ENCODE data around the gene PTPN2.

The PTPN2 gene

DNA sequence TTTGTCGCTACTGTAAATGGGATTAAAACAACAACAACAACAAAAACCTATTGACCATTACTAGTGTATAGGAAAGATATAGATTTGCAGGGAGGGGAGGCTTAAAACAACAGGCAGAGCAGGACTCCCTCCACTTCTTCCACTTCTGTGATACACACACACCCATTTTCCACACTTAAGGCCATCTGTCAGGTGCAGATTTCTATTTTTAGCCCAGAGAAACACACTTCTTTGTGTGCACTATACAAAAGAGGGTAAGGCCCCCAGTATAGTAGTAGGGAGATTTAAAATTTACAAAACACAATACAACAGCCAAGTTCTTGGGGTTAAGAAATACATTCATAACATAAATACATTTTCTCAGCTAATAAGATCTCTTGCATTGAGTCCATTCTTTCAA, 22.4 kb downstream of the PTPN2 start:
- DNase-seq (ENCODE audit: low read depth, low spot score): no peak
- H3K27ac ChIP-seq: peak overlapping the region; percentile 88

DNA sequence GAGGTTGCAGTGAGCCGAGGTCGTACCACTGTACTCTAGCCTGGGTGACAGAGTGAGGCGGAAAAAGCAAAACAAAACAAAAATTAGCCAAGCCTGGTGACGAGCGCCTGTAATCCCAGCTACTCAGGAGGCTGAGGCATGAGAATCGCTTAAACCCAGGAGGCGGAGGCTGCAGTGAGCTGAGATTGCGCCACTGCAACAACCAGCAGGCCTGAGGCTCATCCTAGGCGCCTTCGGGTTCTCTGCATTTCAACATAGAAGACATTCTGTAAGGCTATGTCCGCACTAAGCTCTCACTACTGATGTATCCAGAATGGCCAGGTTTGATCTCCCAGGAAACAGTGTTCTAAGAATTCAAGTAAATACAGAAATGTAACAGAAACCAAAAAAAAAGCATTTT, 23.5 kb downstream of the PTPN2 start:
- H3K27ac ChIP-seq: no peak overlapping the region
- DNase-seq (ENCODE audit: low read depth, low spot score): no peak

DNA sequence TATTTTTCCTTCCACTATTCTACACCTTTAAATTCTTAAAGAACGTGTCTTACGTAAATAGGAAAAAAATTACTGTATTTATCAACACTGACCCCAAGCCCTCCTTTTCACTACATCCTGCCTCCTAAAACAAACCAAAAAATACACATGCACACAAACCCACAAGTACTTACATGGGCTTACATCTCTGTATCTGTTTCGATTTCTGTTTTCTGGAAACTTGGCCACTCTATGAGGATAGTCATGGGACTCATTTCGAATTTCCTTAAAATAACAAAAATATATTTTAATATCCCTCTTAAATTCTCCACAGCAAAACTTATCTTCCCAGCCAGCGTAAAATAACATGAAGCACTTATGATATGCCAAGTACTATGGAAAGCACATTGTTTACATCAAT, 25.0 kb downstream of the PTPN2 start:
- no peak overlapping the region for H3K27ac ChIP-seq
- DNase-seq (ENCODE audit: low read depth, low spot score): no peak

DNA sequence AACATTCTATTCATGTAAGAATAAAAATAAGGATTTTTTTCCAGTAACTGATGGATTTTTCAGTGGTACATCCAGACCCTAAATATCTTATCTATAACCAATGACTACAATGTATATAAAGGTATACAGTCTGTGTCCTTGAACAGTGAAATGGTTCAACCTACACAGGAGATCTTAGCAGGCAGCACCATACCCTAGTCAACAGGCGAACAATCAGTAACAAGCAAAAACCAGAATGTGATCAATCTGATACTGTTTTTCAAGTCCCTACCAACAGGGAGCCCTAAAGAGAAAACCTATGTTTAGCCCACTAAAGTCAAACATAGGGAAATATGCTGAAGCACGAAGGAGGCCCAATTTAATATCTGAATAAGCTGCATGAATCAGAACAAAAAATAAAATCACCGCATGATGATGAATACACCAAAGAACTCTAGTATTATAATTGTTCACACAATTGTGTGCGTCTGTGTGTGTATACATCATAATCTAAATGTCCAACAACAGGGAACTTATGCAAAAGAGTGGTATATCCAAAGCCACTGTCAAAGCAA, 26.0 kb downstream of the PTPN2 start:
- no peak overlapping the region for H3K27ac ChIP-seq
- no peak for DNase-seq (ENCODE audit: low read depth, low spot score)

DNA sequence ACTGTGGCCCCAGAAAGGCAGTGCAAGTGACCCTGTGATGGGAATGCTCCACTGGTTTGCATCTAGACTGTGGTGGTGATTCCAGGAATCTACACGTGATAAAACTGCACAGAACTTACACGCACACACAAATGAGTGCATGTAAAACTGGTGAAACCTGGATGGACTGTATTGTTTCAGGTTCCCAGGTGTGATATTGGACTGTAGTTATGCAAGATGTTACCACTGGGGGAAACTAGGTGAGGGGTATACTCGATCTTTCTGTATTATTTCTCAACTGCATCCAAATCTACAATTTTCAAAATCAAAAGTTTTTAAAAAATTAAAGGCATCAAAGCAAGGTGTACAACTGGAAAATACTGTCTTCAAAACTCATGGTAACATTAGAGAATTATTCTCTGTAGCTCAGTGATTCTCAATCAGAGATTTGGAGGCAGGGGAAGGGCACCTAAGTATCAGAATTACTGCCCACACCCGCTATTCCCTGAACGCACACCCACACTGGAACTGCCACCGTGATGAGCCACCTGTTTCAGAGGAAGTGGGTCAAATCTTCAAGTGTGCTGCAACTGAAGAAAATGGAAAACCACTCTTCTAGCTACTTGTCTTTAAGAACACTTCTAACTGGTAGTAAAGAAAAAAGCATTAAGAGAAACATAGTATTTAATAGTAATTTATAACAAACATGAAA, 26.7 kb downstream of the PTPN2 start:
- H3K27ac ChIP-seq: no peak overlapping the region
- no peak for DNase-seq (ENCODE audit: low read depth, low spot score)

DNA sequence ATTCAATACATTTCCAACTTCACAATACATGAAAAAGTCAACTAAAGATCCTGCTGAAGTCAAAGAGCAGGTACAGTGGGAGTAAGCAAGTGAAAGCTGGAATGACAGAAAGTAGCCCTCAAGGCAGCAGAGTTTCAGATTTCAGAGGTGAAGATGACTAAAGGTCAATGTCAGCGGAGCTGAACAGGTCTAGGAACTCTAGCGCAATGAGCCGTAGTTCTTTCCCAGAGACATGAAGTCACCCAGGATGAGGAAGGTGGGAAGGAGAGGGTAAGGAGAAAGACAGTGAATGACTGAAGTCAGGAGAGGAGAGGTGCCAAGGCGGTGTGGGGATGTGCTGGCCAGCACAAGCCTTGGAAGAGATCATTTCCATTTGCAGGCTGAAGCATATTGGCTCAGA, 28.1 kb downstream of the PTPN2 start:
- no peak for DNase-seq (ENCODE audit: low read depth, low spot score)
- no peak overlapping the region for H3K27ac ChIP-seq

DNA sequence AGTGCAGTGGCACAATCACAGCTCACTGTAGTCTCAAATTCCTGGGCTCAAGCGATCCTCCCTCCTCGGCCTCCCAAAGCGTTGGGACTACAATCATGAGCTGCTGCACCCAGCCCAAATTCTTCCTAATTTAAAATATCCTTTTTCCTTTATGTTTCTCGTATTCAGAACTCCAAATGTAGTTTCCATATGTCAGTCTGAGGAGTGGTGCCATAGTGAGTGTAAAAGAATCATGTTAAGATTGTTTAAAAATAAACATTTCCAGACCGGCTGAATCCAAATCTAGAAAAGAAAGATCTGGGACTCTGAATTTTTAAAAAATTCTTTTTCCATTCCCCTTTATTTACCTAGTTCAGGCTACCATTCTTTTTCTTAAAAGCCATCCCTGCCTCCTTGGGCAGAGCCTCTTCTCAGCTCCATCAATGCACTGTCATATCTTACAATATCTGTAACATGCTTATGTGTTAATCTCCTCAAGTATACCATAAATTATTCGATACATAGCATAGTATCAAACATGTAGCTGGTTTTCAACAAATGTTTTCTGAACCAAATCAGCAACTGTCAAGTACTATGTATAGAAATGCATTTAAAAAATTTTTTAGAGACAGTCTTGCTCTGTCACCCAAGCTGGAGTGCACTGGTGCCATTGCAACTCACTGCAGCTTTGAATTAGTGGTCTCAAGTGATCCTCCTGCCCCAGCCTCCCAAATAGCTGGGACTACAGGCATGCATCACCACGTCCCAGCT, 31.3 kb downstream of the PTPN2 start:
- no peak overlapping the region for H3K27ac ChIP-seq
- no peak for DNase-seq (ENCODE audit: low read depth, low spot score)

DNA sequence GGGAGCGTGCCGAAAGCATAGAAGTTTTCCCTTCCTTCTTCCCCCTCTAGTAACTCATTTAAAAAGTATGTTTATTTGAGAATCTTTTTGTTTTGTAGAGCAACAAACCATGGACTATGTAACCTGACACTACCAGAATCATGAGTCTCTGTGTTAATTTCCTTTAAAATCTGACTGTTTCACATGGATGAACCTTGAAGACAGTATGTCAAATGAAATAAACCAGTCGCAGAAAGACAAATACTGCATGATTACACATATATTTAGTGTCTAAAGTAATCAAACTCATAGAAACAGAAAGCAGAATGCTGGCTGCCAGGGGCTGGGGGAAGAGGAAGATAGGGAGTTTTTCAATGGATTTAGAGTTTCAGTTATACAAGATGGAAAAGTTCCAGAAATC, 32.3 kb downstream of the PTPN2 start:
- no peak overlapping the region for H3K27ac ChIP-seq
- no peak for DNase-seq (ENCODE audit: low read depth, low spot score)

DNA sequence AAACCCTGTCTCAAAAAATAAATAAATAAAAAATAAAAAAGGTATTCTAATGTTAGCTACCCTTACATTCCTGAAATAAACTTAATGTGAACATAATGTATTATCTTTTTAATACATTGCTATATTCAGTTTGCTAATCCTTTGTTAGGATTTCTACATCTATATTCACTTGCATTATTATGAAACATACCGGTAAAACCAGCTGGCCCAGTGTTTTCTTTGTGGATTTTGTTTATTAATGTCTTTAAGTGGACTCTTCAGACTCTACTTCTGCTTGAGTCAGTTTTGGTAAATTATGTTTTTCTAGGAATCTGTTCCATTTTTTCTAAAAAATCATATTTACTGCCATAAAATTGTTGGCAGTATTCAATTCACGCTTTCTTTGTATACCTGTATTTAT, 34.5 kb downstream of the PTPN2 start:
- no peak for DNase-seq (ENCODE audit: low read depth, low spot score)
- H3K27ac ChIP-seq: no peak overlapping the region

DNA sequence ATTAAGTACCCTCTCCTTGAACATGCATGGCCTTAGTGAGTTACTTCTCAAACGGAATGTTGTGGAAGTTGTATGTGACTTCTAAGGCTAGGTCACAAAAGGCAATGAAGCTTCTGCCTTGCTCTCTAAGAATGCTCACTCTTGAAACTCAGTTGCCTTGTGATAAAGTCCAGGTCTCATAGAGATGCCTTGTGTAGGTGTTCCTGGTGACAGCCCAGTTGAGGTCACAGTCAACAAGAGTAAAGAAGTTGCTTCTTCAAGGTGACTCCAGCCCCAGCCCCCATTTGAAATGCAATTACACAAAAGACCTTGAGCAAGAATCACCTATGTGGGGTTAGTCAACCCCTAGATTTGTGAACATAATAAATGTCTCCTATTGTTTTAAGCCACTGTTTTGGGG, 35.6 kb downstream of the PTPN2 start:
- no peak for DNase-seq (ENCODE audit: low read depth, low spot score)
- no peak overlapping the region for H3K27ac ChIP-seq

DNA sequence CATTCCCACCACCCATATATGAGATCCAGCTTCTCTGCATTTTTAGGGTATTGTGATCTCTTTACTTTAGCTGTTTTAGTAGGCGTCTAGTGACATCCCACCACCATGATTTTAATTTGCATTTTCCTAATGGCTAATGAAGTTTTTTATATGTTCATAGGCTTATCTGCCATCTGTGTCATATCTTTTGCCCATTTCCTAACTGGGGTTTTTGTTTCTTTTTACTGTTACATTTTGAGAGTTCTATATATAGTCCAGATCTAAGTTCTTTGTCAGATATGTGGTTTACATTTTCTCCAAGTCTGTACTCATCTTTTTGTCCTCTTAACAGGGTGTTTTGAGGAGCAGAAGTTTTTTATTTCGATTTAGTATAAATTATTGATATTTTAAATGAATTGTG, 39.6 kb downstream of the PTPN2 start:
- no peak for DNase-seq (ENCODE audit: low read depth, low spot score)
- H3K27ac ChIP-seq: no peak overlapping the region

DNA sequence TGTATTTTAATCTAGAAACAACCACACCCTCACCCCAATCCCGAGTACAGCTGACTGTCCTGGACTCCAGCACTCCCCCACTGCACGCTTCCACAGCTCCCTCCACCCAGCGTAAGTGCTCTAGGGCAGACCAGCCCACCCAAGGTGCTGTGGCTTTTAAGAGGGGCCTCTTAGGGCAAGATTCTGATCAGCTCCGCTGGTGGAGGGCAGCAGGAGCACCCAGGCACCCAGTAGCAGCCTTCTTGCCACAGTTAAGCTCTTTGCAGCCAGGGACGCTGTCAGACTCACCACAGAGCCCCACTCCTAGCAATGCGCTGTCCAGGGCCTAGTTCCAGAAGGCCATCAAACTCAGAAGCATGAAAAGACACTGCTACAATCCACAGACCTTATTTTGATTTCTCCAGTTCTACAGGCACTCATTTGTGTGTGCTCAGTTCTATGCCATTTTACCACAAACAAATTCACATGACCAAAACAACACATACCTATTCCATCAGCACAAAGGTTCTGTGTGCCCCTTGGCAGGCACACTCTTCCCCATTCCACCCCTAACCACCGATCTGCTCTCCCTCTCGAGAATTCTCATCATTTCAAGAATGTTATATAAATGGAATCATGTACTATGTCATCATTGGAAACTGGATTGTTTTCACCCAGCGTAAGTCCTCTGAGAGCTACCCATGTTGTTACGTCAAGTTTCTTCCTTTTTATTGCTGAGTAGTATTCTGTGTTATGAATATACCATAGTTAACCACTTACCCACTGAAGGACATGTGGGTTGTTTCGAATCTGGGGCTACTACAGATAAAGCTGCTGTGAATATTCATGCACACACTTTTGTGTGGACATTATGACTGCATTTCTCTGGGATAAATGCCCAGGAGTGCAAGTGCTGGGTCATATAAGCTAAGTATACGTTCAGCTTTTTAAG, 40.4 kb downstream of the PTPN2 start:
- DNase-seq (ENCODE audit: low read depth, low spot score): no peak
- no peak overlapping the region for H3K27ac ChIP-seq

DNA sequence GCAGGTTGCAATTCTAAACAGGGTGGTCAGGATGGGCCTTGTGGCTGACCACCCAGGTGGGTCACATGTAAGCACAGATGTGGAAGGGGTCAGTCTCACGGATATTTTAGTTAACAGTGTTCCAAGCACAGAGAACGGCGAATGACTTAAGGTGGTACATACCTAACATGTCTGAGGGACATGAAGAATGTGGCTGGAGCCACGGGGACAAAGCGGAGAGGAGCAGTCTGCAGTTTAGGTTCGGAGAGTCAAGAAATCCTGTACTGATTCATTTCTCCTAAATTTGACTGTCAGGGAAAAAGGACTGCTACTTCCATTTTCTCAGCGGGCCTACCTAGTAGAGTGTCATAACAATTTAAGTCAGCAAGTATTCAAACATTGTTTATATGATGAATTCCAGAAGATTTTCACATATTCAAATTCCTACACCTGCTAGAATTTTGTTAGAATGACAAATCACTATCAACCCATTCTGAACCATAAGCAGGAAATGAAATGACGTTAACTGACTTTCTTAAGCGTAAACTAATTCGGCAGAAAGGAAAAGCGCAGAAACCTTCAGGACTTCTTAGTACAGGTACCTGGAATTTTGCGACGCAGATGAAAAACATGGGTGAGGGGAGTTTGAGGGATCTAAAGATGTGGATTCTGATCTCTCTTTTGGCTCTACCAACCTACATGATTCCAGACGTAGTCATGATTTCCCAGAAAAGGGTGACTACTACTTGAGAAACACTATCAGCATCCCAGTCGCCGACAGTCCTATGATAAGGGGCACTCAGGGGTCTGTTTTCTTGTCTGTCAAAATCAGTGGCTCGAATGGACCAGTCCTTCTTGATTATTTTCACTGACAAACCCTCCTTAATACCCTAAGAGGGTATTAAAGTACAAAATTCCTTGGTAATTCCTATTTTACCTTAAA, 41.3 kb downstream of the PTPN2 start:
- H3K27ac ChIP-seq: no peak overlapping the region
- no peak for DNase-seq (ENCODE audit: low read depth, low spot score)

DNA sequence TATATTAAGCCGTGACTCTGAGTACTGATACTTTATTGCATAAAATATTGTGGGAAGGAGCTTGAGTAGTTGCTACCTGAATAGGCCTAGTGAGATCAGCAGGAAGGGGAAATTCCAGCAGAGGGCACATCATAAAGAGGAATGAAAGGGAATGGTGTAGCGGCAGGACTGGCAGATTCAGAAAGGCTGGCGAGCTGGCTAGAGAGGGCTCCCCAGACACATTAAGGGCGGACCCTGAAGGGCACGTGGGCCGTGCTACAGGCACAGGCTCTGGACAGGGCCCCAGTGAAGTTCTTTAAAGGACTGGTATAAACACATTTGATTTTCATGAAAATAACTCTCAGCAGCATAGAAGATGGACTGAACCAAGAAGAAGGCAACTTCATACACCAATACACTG, 43.0 kb downstream of the PTPN2 start:
- no peak for DNase-seq (ENCODE audit: low read depth, low spot score)
- H3K27ac ChIP-seq: peak overlapping the region; percentile 99

DNA sequence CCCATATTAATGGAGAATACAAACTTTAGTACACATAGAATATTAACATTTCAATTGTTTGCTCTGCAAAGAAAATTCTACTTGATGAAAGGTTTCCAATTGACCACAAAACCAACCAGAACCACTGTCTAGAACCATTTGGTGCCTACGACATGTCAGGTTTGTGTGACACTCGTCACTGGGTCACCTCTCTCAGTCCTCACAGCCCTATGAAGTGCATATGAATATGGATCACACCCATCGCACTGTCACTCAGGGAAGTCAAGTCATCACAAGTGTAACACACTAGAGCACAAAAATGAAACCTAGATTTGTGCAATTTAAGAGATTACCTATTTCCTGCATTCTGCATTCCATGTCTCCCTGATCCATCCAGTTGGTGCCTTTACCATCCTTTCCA, 43.7 kb downstream of the PTPN2 start:
- peak overlapping the region; percentile 99 for H3K27ac ChIP-seq
- no peak for DNase-seq (ENCODE audit: low read depth, low spot score)

DNA sequence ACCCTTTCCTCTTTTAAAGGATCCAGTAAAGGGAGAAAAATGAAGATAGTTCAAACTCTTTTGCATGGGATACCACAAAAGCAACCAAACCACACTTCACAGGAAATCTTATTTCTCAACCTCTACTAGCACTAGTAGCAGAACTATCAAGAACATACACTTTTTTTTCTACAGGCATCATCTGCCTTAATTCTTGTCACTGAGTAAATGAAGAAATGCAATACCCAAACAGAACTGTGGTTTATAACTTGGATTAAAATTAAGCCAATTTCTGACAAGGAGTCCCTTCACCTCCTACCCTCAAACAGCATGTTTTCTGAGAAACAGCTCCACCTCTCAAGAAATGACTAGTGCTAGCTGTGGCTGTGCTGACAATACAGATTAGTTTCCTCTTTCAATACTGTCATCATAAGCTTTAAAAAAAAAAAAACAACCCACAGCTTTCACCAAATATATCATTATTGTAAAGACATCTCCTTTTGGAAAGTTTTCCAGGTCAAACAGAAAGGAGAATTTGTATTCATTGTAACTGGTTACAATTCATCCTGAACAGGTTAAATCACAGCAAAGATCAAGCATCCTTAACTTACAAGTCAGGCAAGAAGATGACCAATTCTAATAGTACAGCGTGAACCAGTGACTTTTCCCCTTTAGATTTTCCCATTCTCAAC, 44.4 kb downstream of the PTPN2 start:
- peak overlapping the region; percentile 99 for H3K27ac ChIP-seq
- no peak for DNase-seq (ENCODE audit: low read depth, low spot score)

DNA sequence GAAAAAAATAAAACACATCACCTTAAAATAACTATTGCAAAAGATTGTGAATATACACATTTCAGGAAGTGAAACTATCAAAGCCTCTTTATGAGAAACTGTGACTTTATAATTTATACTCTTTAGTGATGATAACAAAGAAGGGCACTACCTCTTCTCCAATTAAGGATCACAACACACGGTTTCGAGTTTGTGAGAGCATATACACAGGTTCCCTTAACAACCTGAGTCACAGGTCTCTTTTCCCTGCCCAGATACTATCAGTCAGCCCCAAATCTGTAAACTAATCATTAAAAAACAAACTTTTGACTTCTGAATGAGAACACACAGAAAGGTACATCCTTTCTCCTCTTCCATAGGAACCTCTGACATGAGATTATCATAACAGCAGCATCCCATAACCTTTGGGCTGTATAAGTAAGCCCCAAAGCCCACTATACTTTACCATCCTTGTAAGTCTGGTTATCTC, 44.9 kb downstream of the PTPN2 start:
- DNase-seq (ENCODE audit: low read depth, low spot score): peak; percentile 75
- H3K27ac ChIP-seq: peak overlapping the region; percentile 99

DNA sequence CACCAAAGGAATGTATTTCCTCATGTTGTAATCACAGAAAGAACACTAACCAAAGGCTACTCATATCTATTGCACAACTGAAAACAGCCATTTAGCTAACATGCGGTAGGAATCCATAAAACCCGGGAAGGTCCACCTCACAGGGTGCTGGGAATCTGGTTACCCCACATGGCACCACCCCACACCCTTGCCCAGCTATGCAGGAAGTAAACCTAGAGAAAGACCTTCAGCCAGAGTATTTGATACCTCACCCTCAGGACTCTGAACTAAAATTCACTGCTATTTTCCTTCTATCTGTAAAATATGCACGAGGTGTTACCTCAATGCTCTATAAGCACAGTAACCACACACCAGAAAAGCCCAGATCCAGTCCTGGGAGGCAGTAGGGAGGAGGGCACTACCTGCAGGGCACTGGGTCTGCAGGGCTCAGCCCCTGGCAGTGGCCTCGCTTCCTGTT, 45.8 kb downstream of the PTPN2 start:
- peak; percentile 95 for DNase-seq (ENCODE audit: low read depth, low spot score)
- H3K27ac ChIP-seq: peak overlapping the region; percentile 99

DNA sequence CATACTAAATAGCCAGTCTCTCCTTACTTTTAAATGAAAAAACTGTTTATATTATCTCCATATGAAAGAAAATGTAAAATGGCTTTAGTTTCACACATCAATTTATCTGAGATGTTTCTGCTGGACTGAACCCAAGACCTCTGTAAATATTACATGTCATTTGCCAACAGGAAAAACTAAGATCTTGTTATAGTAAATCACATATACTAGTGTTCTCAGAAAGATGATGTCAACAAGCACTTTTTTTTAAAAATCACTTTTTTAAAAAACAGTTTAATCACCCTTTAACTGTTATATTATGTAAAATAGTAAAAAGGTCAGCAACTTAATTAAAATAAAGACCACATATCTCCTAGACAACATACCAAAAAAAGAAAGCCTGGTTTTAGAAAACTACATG, 46.3 kb downstream of the PTPN2 start:
- peak overlapping the region; percentile 99 for H3K27ac ChIP-seq

More for the DNA sequence above, 46.3 kb downstream of the PTPN2 start:
- no peak for DNase-seq (ENCODE audit: low read depth, low spot score)

All from epithelial cell of prostate (primary cell).